ENCODE results near the gene ECE1.
"Not testable (repeated sequence)": the region's sequence is repeated elsewhere in the genome, so short reads cannot be mapped to it uniquely, and the experiment has no call there.

Gene ECE1

DNA sequence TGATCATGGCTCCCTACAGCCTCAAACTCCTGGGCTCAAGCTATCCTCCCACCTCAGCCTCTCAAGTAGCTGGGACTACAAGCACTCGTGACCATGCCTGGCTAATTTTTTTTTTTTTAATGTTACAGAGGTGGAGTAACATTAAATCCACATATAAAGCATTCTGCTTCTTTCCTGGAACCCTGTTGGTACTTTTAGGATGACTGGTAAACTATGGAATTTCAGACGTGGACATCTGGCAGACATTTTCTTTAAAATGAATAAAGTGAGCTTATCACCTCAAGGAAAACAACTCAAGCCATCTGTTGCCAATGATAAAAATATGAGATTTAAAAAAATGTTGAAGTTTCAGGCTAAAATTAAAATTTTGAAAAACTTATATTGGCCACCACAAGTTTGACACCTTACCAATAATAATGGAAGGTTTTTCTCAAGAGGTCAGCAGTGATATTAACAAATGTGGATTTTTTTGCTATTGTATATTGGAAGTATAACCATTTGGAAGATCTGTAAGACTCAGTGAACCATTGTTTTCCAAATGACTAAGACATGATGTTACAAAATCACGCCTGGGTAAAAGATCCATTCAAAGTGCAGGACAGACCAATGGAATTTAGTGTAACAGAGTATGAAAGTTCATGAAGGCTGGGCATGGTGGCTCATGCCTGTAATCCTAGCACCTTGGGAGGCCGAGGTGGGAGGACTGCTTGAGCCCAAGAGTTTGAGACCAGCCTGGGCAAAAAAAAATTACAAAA lies 60.8 kb downstream of the ECE1 start:
- H3K9ac ChIP-seq (ENCODE audit: low read length), result no peak overlapping the region
- TF ChIP-seq, protein P1, sequence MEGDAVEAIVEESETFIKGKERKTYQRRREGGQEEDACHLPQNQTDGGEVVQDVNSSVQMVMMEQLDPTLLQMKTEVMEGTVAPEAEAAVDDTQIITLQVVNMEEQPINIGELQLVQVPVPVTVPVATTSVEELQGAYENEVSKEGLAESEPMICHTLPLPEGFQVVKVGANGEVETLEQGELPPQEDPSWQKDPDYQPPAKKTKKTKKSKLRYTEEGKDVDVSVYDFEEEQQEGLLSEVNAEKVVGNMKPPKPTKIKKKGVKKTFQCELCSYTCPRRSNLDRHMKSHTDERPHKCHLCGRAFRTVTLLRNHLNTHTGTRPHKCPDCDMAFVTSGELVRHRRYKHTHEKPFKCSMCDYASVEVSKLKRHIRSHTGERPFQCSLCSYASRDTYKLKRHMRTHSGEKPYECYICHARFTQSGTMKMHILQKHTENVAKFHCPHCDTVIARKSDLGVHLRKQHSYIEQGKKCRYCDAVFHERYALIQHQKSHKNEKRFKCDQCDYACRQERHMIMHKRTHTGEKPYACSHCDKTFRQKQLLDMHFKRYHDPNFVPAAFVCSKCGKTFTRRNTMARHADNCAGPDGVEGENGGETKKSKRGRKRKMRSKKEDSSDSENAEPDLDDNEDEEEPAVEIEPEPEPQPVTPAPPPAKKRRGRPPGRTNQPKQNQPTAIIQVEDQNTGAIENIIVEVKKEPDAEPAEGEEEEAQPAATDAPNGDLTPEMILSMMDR (IDR thresholded peaks at IDR 0.05; ENCODE audit: low read length), result no peak
- TF ChIP-seq EZH2 (IDR thresholded peaks at IDR 0.05; ENCODE audit: borderline replicate concordance, low read length), result no peak

DNA sequence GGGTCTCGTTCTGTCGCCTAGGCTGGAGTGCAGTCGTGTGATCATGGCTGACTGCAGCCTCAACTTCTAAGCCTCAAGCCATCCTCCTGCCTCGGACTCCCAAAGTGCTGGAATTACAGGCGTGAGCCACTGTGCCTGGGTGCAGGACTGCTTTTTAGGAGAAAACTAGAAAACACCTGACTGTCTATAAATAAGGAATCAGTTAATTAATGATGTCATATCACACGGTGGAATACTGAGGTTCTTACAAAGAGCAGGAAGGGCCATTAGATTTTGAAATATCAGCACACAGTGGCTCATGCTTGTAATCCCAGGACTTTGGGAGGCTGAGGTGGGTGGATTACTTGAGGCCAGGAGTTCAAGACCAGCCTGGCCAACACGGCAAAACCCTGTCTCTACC lies 62.0 kb downstream of the ECE1 start:
- not testable (repeated sequence) for H3F3A ChIP-seq (ENCODE audit: insufficient read depth, low read length); H3K79me2 ChIP-seq (ENCODE audit: insufficient read depth, low read length); H2AFZ ChIP-seq (ENCODE audit: low read length); H3K9ac ChIP-seq (ENCODE audit: low read length); H3K4me3 ChIP-seq (ENCODE audit: low read depth, low read length, poor library complexity, severe bottlenecking); H3K27ac ChIP-seq (ENCODE audit: low read depth, low read length, poor library complexity, severe bottlenecking); H3K4me1 ChIP-seq (ENCODE audit: insufficient read depth, low read length, severe bottlenecking); H3K9me3 ChIP-seq (ENCODE audit: low read length); H3K27me3 ChIP-seq (ENCODE audit: insufficient read depth, low read length); H4K20me1 ChIP-seq (ENCODE audit: insufficient read depth, low read length); H3K9me2 ChIP-seq (ENCODE audit: low read depth, low read length); H3K4me2 ChIP-seq (ENCODE audit: low read length)
- H3K36me3 ChIP-seq (ENCODE audit: insufficient read depth, low read length), result peaks cover 19% of the 10 kb centered on the region; the same call in 1 of the 2 replicates

More for the DNA sequence above, 60.8 kb downstream of the ECE1 start:
- no peak overlapping the region for H3K4me3 ChIP-seq (ENCODE audit: low read depth, low read length, poor library complexity, severe bottlenecking)
- H3K4me1 ChIP-seq (ENCODE audit: insufficient read depth, low read length, severe bottlenecking), result no peaks in the 10 kb centered on the region
- peaks cover 21% of the 10 kb centered on the region; the same call in 1 of the 2 replicates for H3K36me3 ChIP-seq (ENCODE audit: insufficient read depth, low read length)
- H3K4me2 ChIP-seq (ENCODE audit: low read length), result no peak overlapping the region
- H3K27ac ChIP-seq (ENCODE audit: low read depth, low read length, poor library complexity, severe bottlenecking), result no peak overlapping the region
- H3K9me3 ChIP-seq (ENCODE audit: low read length), result no peaks in the 10 kb centered on the region
- no peaks in the 10 kb centered on the region for H3K9me2 ChIP-seq (ENCODE audit: low read depth, low read length)
- no peaks in the 10 kb centered on the region for H3K27me3 ChIP-seq (ENCODE audit: insufficient read depth, low read length)
- H2AFZ ChIP-seq (ENCODE audit: low read length), result no peak overlapping the region
- H3F3A ChIP-seq (ENCODE audit: insufficient read depth, low read length), result no peaks in the 10 kb centered on the region
- H4K20me1 ChIP-seq (ENCODE audit: insufficient read depth, low read length), result no peaks in the 10 kb centered on the region
- H3K79me2 ChIP-seq (ENCODE audit: insufficient read depth, low read length), result no peaks in the 10 kb centered on the region

DNA sequence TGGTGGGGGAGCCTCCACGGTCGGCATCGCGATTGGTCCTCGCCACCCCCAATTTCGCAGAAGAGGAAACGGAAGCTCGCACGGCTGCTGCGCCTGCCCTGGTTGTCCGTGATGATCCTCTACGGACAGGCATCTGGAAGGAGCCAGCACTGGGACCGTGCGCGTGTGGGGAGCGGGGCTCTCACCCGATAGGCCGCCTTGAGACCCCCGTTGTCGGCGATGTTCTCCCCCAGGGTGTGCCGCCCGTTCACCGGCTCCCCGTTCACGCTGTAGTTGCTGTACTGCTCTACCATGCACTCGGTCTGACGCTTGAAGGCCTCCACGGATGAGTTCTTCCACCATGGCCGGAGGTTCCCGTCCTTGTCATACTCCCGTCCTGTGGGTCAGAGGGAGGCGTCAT lies 65.2 kb downstream of the ECE1 start:
- H3K4me2 ChIP-seq (ENCODE audit: low read length), result no peak overlapping the region
- H3F3A ChIP-seq (ENCODE audit: insufficient read depth, low read length), result no peaks in the 10 kb centered on the region
- no peak overlapping the region for H3K4me3 ChIP-seq (ENCODE audit: low read depth, low read length, poor library complexity, severe bottlenecking)
- H2AFZ ChIP-seq (ENCODE audit: low read length), result no peak overlapping the region
- no peaks in the 10 kb centered on the region for H3K4me1 ChIP-seq (ENCODE audit: insufficient read depth, low read length, severe bottlenecking)
- no peaks in the 10 kb centered on the region for H3K9me3 ChIP-seq (ENCODE audit: low read length)
- TF ChIP-seq, protein P1 (IDR thresholded peaks at IDR 0.05; ENCODE audit: low read length), result no peak
- no peak for TF ChIP-seq EZH2 (IDR thresholded peaks at IDR 0.05; ENCODE audit: borderline replicate concordance, low read length)
- no peaks in the 10 kb centered on the region for H3K27me3 ChIP-seq (ENCODE audit: insufficient read depth, low read length)
- no peak overlapping the region for H3K27ac ChIP-seq (ENCODE audit: low read depth, low read length, poor library complexity, severe bottlenecking)
- no peaks in the 10 kb centered on the region for H3K79me2 ChIP-seq (ENCODE audit: insufficient read depth, low read length)
- H3K36me3 ChIP-seq (ENCODE audit: insufficient read depth, low read length), result peaks cover 25% of the 10 kb centered on the region
- no peaks in the 10 kb centered on the region for H3K9me2 ChIP-seq (ENCODE audit: low read depth, low read length)
- no peaks in the 10 kb centered on the region for H4K20me1 ChIP-seq (ENCODE audit: insufficient read depth, low read length)
- no peak overlapping the region for H3K9ac ChIP-seq (ENCODE audit: low read length)

DNA sequence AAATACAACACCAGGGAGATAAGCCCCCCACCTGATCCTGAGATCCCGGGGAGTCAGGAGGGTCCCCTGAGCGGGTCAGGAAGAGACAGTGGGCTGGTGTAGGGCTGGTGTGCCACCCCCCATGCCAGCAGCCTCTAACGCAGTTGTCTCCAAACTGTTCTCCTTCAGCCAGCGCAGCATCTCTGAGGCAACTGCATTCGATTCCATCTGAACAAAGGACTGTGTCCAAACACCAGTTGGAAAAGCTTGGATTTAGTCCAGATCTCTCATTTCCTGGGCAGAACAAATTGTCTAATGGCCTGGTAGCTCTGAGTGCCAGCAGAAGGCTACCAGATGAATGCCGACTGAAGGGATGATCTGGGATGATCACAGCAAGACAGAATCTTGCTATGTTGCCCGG lies 69.4 kb downstream of the ECE1 start:
- no peak overlapping the region for H3K9ac ChIP-seq (ENCODE audit: low read length)
- no peaks in the 10 kb centered on the region for H3K9me3 ChIP-seq (ENCODE audit: low read length)
- H3K27me3 ChIP-seq (ENCODE audit: insufficient read depth, low read length), result no peaks in the 10 kb centered on the region
- H3K4me3 ChIP-seq (ENCODE audit: low read depth, low read length, poor library complexity, severe bottlenecking), result no peak overlapping the region
- H3K4me1 ChIP-seq (ENCODE audit: insufficient read depth, low read length, severe bottlenecking), result no peaks in the 10 kb centered on the region
- H3F3A ChIP-seq (ENCODE audit: insufficient read depth, low read length), result no peaks in the 10 kb centered on the region
- no peaks in the 10 kb centered on the region for H4K20me1 ChIP-seq (ENCODE audit: insufficient read depth, low read length)
- no peaks in the 10 kb centered on the region for H3K79me2 ChIP-seq (ENCODE audit: insufficient read depth, low read length)
- TF ChIP-seq, protein P1 (IDR thresholded peaks at IDR 0.05; ENCODE audit: low read length), result no peak
- TF ChIP-seq EZH2 (IDR thresholded peaks at IDR 0.05; ENCODE audit: borderline replicate concordance, low read length), result no peak
- H2AFZ ChIP-seq (ENCODE audit: low read length), result no peak overlapping the region
- H3K9me2 ChIP-seq (ENCODE audit: low read depth, low read length), result no peaks in the 10 kb centered on the region
- no peak overlapping the region for H3K4me2 ChIP-seq (ENCODE audit: low read length)
- H3K27ac ChIP-seq (ENCODE audit: low read depth, low read length, poor library complexity, severe bottlenecking), result no peak overlapping the region
- peaks cover 21% of the 10 kb centered on the region for H3K36me3 ChIP-seq (ENCODE audit: insufficient read depth, low read length)
